ENCODE measurements around the gene ARHGEF4. TPM values are rescaled to one million over a fixed set of nuclear protein-coding genes. Genes with fewer than 3 reads are reported as not detected.

ARHGEF4 gene
- total RNA-seq, 1 experiment from 2014 or later = 12.6 TPM

- H4K20me1 ChIP-seq (ENCODE audit: control insufficient read depth, insufficient read depth, insufficient read length) = no peaks in the 10 kb centered on the region
- no peak overlapping the region for H3K4me2 ChIP-seq (ENCODE audit: insufficient read depth, insufficient read length, low read length)
- H3K4ac ChIP-seq (ENCODE audit: low read depth, low read length) = no peak overlapping the region
- TF ChIP-seq CTCF (conservative IDR thresholded peaks at IDR 0.05) = no peak
- H4K8ac ChIP-seq (replicated peaks; ENCODE audit: insufficient read length, low read depth, low read length) = no peak overlapping the region
- no peaks in the 10 kb centered on the region for H3K27me3 ChIP-seq (ENCODE audit: insufficient read depth, low read length)
- H3T11ph ChIP-seq (ENCODE audit: low read length) = no peak overlapping the region
- H3K79me1 ChIP-seq (ENCODE audit: insufficient read depth, low read depth, low read length, poor library complexity, severe bottlenecking) = no peaks in the 10 kb centered on the region
- H2BK5ac ChIP-seq (ENCODE audit: insufficient read length, low read length) = no peak overlapping the region
- no CpG with 5 or more reads among the region's 1 CpG for WGBS (ENCODE audit: extremely low coverage, insufficient read length, low lambda C conversion rate)
- no peak overlapping the region for H3K18ac ChIP-seq (ENCODE audit: insufficient read length, low read depth, low read length)
- no peak overlapping the region for H3K27ac ChIP-seq (ENCODE audit: insufficient read length, low read depth, low read length)
- no peak overlapping the region for H2BK15ac ChIP-seq (ENCODE audit: low read depth, low read length)
- H3K4me1 ChIP-seq (ENCODE audit: insufficient read depth, low read length) = no peaks in the 10 kb centered on the region
- H2BK120ac ChIP-seq (ENCODE audit: low read depth, low read length, poor library complexity, severe bottlenecking) = no peak overlapping the region
- H2AFZ ChIP-seq (ENCODE audit: low read length) = no peak overlapping the region
- H2BK20ac ChIP-seq (ENCODE audit: low read depth, low read length, poor library complexity, severe bottlenecking) = no peak overlapping the region
- H2AK5ac ChIP-seq (ENCODE audit: insufficient read length, low read length) = no peak overlapping the region
- H4K5ac ChIP-seq (ENCODE audit: insufficient read length, low read depth, low read length) = no peak overlapping the region
- H3K79me2 ChIP-seq (ENCODE audit: insufficient read depth, low read length) = no peaks in the 10 kb centered on the region
- no peak overlapping the region for H3K9ac ChIP-seq (ENCODE audit: extremely low read depth, insufficient read length, low read length)
- H3K23me2 ChIP-seq (ENCODE audit: insufficient read length, low read depth, low read length, poor library complexity, severe bottlenecking) = no peaks in the 10 kb centered on the region
- H3K27me3 Mint-ChIP-seq (ENCODE audit: low read depth) = peaks cover 2% of the 10 kb centered on the region
- H2BK12ac ChIP-seq (ENCODE audit: insufficient read length, low read depth, low read length) = no peak overlapping the region
- no peak overlapping the region for H4K91ac ChIP-seq (ENCODE audit: insufficient read length, low read depth, low read length)
- no peak overlapping the region for H3K14ac ChIP-seq (ENCODE audit: insufficient read depth, low read length)
- H3K23ac ChIP-seq (ENCODE audit: insufficient read length, low read depth, low read length) = no peak overlapping the region
- H3K36me3 Mint-ChIP-seq (ENCODE audit: insufficient read depth in 1 of 3, low read depth in 3 of 3) = no peaks in the 10 kb centered on the region
- H3K9me3 Mint-ChIP-seq = peaks cover 2 to 3% of the 10 kb centered on the region in 2 experiments; a peak in 3 of 5 replicates
- H3K4me3 Mint-ChIP-seq = no peak overlapping the region
- peaks cover 0 to under 1% of the 10 kb centered on the region in 2 experiments; a peak in 2 of 4 replicates for H3K4me1 Mint-ChIP-seq
- no peak overlapping the region for H3K56ac ChIP-seq (ENCODE audit: insufficient read length, low read depth, low read length)
- no peak for DNase-seq
- no peak overlapping the region for H3K27ac Mint-ChIP-seq
- H3K9me3 ChIP-seq (ENCODE audit: control insufficient read depth, low read depth, low read length) = no peaks in the 10 kb centered on the region
Measured at GRCh38 chr2:131022731-131023130, 186.0 kb downstream of the ARHGEF4 start.
